Activated CD4-positive, alpha-beta T cell treated with anti-CD3 and anti-CD28 coated beads for 36 hours (primary cell): Measurements from ENCODE around the gene OTUB1. TPM values are rescaled to one million over a fixed set of nuclear protein-coding genes. Genes with fewer than 3 reads are reported as not detected.

ENCODE experiments used
- ATAC-seq: fragments of 200-7000 bp; cut with Tn5 transposase; one replicate; pipeline ENCODE4 v1.10.0; 2021; ENCODE audit warnings: mild to moderate bottlenecking, moderate library complexity
- CTCF ChIA-PET: fragments of 350-600 bp; sonication (Branson Sonifier 250); formaldehyde crosslinking; loops from one replicate; lab custom pipeline; 2021; ENCODE audit warnings: antibody characterized with exemption; lab: Charles Lee
- POLR2A ChIA-PET: fragments of 350-600 bp; sonication (Branson Sonifier 250); formaldehyde crosslinking; loops from one replicate; lab custom pipeline; 2021; ENCODE audit warnings: antibody characterized with exemption, inconsistent platforms; lab: Charles Lee
- DNase-seq: peaks from one replicate; pipeline ENCODE4 v3.0.0-alpha.2; 2020
- H3K27ac Mint-ChIP-seq: one replicate; pipeline ENCODE4 v1.8.0; 2021; ENCODE audit warnings: mixed read lengths
- H3K27me3 Mint-ChIP-seq: one replicate; pipeline ENCODE4 v1.8.0; 2021; ENCODE audit warnings: mixed read lengths
- H3K36me3 Mint-ChIP-seq: one replicate; pipeline ENCODE4 v1.8.0; 2021; ENCODE audit warnings: low read depth, mixed read lengths
- H3K4me1 Mint-ChIP-seq: one replicate; pipeline ENCODE4 v1.8.0; 2021; ENCODE audit warnings: mixed read lengths
- H3K4me3 Mint-ChIP-seq: one replicate; pipeline ENCODE4 v1.8.0; 2021; ENCODE audit warnings: mild to moderate bottlenecking, moderate library complexity, mixed read lengths
- H3K9me3 Mint-ChIP-seq: one replicate; pipeline ENCODE4 v1.8.0; 2021; ENCODE audit warnings: low read depth, mixed read lengths
- intact Hi-C, 2 experiments: fragments of 100-400 bp; cut with DNase I in 1 of 2; cut with micrococcal nuclease in 1 of 2; formaldehyde crosslinking; loops; one replicate each; pipeline versions ENCODE4 v1.14.2 to v1.15.1; 2022 to 2024; cut with DNase I, micrococcal nuclease
- total RNA-seq, 2 experiments: library from RNA; stranded (reverse); gene quantifications; one replicate each; pipeline ENCODE4 v1.2.3, GENCODE V29; 2021

Gene OTUB1
- total RNA-seq, 2 experiments from 2014 or later: 77.4 to 86.1 TPM

DNA sequence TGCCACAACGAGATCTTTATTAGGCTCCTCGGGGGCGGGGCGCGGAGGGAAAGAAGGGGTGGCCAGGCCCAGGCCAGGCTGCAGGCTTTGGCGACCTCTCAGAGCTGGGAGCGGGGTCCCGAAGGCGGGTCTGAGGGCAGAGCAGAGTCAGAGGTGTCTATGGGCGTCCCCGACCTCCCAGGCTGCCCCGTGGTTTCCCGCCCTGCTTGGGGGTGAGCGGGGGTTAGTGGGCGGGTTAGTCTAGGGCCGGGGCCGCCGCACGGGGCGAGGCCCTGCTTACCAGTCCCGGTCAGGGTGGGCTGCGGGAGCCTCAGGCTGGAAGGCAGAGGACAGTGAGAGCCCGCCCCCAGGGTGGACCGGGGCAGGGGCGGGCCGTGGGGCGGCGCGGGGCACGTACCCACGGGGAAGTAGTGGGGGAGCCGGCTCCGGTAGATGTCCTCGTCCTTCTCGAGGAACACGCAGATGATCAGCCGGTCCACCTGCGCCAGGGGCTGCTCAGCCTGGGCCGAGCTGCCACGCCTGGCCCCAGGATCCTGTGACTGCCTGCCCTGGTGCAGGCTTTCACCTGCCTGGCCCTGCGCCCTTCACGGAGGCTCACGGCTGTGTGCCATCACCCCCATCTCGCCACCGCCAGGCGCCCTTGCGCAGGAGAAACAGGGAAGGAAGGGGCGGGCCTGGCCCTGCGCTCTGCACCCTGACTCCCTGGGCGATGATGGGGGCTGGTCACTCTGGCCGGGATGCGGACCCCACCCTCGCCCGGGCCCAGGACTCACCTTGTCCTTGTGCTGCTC is 12.5 kb downstream of the OTUB1 start:
- peaks cover 3% of the 10 kb centered on the region for H3K4me1 Mint-ChIP-seq
- intact Hi-C loops: no loop called here
- peaks cover 2% of the 10 kb centered on the region for H3K27me3 Mint-ChIP-seq
- H3K36me3 Mint-ChIP-seq: peaks cover 22% of the 10 kb centered on the region
- ChIA-PET POLR2A (no interaction called here), CTCF (interaction anchor here (0.6 to 3.0 kb wide), 4 partner anchors 8 to 262 kb away, joined by 3 to 80 read pairs (median 8); no protein-coding TSS in a partner anchor)
- H3K9me3 Mint-ChIP-seq: no peaks in the 10 kb centered on the region
- ATAC-seq (peak; percentile 25), DNase-seq (peak; percentile 53)
- H3K4me3 Mint-ChIP-seq: no peak overlapping the region
- no peak overlapping the region for H3K27ac Mint-ChIP-seq

DNA sequence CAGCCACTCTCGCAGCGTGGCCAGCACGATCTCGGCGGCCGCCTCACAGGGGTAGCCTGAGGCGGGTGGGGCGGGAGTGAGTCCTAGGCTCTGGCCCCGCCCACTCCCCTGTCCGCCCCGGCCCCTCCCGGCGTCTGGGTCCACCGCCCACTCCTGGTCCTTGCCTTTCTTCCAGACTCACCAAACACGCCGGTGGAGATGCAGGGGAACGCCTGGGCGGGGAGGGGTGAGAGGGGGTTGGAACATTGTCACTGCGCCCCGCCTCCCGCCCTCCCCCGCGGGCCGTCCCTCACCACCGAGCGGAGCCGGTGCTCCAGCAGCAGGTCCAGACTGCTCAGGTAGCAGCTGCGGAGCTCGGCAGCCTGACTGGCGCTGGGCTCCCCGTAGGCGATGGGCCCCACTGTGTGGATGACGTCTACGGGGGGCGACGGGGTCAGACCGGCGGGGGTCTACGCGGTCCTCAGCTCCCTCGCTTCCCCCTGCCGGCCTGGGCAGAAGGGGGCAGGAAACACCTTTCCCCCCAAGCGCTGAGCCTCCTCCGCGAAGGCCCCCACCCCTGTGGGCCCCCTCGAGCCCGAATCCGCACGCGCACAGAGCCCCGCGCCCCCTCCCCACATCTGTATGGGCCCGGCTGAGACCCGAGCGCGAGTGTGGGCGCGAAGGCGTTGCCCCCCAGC is 13.2 kb downstream of the OTUB1 start:
- Mint-ChIP-seq H3K36me3 (peaks cover 17% of the 10 kb centered on the region), H3K4me3 (no peak overlapping the region), H3K4me1 (peaks cover 3% of the 10 kb centered on the region), H3K27me3 (peaks cover 2% of the 10 kb centered on the region), H3K9me3 (no peaks in the 10 kb centered on the region), H3K27ac (no peak overlapping the region)
- POLR2A ChIA-PET: no interaction called here
- CTCF ChIA-PET: interaction anchor here (0.6 to 3.0 kb wide), 9 partner anchors 9 to 208 kb away, joined by 3 to 80 read pairs (median 4); no protein-coding TSS in a partner anchor
- intact Hi-C loops: loop anchor here (1.0 to 2.0 kb wide), 5 partner anchors 25 to 301 kb away; partner anchors contain the start of genes CATSPERZ (in 1 of the 2) and COX8A (in 1 of the 2)
- DNase-seq (peak; percentile 81), ATAC-seq (peak; percentile 59)

DNA sequence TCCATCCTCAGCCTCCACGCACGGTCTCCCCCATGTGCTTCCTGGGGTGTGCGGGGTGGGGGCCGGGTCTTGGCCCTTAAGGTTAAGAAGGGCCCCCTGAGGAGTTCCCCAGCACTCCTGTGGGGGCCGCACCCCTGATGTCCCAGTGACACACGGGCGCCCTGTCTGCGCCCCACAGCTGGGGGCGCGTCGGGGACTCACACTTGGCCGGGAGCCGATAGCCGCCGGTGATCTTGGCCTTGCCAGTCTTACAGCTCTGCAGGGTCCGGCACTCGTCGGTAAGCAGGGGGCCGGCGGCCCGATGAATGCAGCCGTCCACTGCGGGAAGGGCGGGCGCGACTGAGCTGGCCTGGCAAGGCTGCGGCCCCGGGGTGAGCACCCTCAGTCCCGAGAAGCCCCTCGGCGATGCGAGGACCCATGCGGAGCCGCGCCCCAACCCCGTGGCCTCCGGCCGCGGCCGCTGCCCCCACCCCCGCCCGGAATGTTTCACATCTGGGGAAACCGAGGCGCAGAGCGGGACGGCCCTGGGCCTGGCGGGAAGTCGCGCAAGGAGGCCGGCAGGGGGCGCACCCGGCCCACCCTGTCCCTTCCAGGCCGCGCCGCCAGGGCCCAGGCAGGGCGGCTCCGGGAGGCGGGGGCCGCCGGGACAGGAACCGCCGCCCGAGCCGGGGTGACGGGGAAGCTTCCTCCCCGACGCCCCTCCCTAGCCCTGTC is 13.9 kb downstream of the OTUB1 start:
- peak; percentile 81 for ATAC-seq
- Mint-ChIP-seq H3K27ac (no peak overlapping the region), H3K9me3 (no peaks in the 10 kb centered on the region), H3K4me1 (peaks cover 3% of the 10 kb centered on the region), H3K36me3 (peaks cover 13% of the 10 kb centered on the region), H3K4me3 (no peak overlapping the region), H3K27me3 (peaks cover 2% of the 10 kb centered on the region)
- DNase-seq: peak; percentile 86
- POLR2A ChIA-PET: no interaction called here
- CTCF ChIA-PET: interaction anchor here (0.6 to 3.0 kb wide), 12 partner anchors 10 to 387 kb away, joined by 3 to 80 read pairs (median 4); no protein-coding TSS in a partner anchor
- intact Hi-C loops: loop anchor here (1.0 to 2.0 kb wide), 5 partner anchors 26 to 300 kb away; partner anchors contain the start of genes CATSPERZ (in 1 of the 2) and COX8A (in 1 of the 2)

DNA sequence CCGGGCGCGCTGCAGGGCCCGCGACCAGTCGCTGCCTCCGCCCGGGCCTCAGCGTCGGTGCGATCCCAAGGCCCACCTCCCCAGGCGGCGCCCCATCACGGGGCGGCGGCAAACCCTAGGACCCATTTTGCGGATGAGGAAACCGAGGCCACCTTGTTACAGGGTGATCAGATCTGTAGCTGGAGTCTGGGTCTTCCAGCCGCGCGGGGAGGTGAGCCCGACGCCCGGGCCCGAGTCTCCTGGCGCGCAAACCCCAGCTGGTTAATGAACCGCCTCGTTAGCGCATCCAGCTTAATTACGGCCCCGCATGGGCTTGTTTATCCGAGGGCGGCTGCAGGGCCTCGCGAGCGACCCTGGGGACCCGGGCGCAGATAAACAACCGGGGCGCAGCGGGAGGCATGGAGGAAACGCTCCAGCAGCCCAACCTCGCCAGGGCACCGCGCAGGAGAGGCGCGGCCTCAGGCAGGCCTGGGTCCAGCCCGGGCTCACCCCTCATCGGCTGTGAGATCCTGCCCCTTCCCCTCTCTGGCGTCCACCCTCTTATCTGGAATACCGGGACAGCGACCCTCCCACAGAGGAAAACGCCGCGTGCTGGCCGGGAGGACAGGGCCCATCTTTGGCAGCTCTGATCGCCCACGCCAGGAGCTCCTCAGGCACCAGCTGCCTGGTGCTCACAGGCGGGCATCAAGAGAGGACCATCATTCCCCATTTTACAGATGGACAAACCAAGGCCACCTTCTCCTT is 14.7 kb downstream of the OTUB1 start:
- H3K36me3 Mint-ChIP-seq: peaks cover 8% of the 10 kb centered on the region
- DNase-seq (no peak), ATAC-seq (no peak)
- no peaks in the 10 kb centered on the region for H3K9me3 Mint-ChIP-seq
- H3K4me3 Mint-ChIP-seq: peak overlapping the region; percentile 15
- peaks cover 3% of the 10 kb centered on the region for H3K4me1 Mint-ChIP-seq
- H3K27ac Mint-ChIP-seq: no peak overlapping the region
- CTCF ChIA-PET: interaction anchor here (0.7 to 3.0 kb wide), 19 partner anchors 8 to 596 kb away, joined by 3 to 80 read pairs (median 4); no protein-coding TSS in a partner anchor
- peaks cover 2% of the 10 kb centered on the region for H3K27me3 Mint-ChIP-seq
- POLR2A ChIA-PET: no interaction called here
- intact Hi-C loops: loop anchor here (1.0 to 2.0 kb wide), 5 partner anchors 27 to 299 kb away; partner anchors contain the start of genes CATSPERZ (in 1 of the 2) and COX8A (in 1 of the 2)

DNA sequence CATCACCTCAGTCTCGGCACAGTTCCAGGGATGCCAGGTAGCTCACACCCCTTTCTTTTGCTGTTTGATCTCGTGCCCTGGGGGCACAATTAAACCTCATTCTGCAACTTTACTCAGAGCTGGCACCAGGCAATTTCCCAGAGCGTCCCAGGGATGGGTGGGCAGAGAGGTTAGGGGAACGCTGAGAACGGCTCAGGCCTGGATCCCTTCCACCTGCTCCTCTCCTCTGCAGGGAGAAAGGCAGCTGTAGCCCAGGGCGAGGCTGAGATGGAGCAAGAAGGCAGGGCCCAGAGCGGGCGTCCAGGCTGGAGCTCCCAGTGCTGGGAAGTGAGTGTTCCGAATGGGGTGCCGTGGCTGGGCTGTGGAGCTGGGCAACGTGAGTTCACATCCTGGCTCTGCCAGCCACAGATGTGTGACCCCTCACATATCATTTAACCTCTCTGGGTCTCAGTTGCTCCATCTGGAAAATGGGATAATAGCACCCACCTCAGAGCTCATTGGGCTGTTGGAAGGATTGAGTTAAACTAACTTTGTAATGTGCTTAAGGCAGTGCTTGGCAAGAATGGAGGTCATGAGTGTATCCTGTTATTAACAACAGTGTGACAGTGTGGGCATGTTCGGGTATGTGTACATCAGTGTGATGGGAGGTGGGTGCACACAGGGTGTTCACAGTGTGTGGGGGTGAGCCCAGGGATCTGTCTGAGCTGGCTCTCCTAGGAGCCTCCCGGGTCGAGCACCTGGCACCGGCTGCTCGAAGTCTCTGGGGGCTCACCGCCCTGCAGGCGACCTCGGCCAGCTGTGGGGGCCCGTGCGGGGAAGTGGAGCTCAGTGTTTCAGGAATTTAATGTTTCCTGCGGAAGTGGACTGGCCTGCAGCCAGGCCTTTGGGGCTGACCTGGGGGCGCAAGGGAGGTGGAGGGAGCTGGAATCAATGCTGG is 15.5 kb downstream of the OTUB1 start:
- intact Hi-C loops: loop anchor here in 1 of 2 experiments (2.0 kb wide), 1 partner anchor 59 kb away; no protein-coding TSS in a partner anchor
- DNase-seq (no peak), ATAC-seq (no peak)
- no peak overlapping the region for H3K4me3 Mint-ChIP-seq
- H3K9me3 Mint-ChIP-seq: no peaks in the 10 kb centered on the region
- H3K27me3 Mint-ChIP-seq: peaks cover 7% of the 10 kb centered on the region
- CTCF ChIA-PET: interaction anchor here (0.6 to 3.0 kb wide), 18 partner anchors 7 to 595 kb away, joined by 3 to 80 read pairs (median 4); no protein-coding TSS in a partner anchor
- H3K4me1 Mint-ChIP-seq: peaks cover 3% of the 10 kb centered on the region
- H3K27ac Mint-ChIP-seq: no peak overlapping the region
- H3K36me3 Mint-ChIP-seq: peaks cover 8% of the 10 kb centered on the region
- POLR2A ChIA-PET: no interaction called here

DNA sequence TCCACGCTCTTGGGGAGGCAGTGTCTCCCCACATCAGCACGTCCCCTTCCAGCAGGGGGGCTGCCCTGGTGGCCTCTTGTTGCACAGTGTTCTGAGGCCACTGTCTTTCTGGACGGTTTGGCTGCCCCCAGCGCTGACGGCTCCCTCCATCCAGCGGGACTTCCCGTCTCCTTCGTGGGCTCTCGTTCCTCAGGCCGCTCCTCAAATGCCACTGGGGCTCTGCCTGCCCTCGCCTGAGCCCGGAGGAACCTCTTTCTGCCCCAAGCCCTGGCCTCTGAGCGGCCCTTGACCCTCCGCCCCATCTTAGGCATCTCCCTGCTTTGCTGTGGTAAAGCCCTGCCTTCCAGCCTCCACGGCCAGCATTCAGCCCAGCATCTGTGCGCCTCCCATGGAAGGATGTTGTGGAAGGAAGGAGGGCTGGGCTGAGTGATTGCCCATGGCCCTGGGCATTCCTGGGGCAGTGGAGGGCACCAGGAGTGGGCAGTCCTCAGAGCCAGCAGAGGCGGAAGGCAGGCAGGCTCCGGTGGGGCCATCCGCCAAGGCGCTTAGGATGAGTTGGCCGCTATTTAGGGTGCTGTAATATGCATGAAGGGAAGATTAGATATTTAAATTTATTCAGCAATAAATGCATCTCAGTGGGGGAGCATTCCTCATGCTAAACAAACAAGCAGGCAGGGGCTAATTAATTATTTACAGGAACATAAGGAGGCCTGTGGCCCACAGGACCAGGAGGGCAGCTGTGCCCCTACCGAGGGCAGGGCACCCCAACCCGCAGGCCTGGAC is 17.8 kb downstream of the OTUB1 start:
- DNase-seq: no peak
- POLR2A ChIA-PET: no interaction called here
- H3K27ac Mint-ChIP-seq: no peak overlapping the region
- CTCF ChIA-PET: no interaction called here
- no peaks in the 10 kb centered on the region for H3K9me3 Mint-ChIP-seq
- no peak overlapping the region for H3K4me3 Mint-ChIP-seq
- H3K36me3 Mint-ChIP-seq: no peaks in the 10 kb centered on the region
- intact Hi-C loops: no loop called here
- H3K27me3 Mint-ChIP-seq: peaks cover 24% of the 10 kb centered on the region
- no peak for ATAC-seq
- H3K4me1 Mint-ChIP-seq: peaks cover 8% of the 10 kb centered on the region

DNA sequence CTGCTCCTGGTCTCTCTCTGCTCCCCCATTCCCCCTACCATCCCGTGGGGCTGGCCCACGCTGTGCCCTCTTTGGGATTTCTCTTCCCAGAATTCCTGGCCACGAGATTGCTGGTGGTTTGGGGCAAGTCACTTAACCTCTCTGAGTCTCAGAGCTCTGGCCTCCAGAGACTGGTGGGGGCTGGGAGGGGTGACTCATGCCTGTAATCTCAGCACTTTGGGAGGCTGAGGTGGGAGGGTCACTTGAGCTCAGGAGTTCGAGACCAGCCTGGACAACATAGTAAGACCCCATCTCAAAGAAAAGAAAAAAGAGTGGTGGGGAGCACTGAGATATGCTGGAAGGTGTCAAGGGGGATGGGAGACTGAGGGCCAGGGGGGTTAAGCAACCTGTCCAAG is 18.3 kb downstream of the OTUB1 start:
- H3K4me1 Mint-ChIP-seq: peaks cover 8% of the 10 kb centered on the region
- no peak overlapping the region for H3K4me3 Mint-ChIP-seq
- ATAC-seq: no peak
- ChIA-PET CTCF (no interaction called here), POLR2A (no interaction called here)
- no peak for DNase-seq
- H3K36me3 Mint-ChIP-seq: no peaks in the 10 kb centered on the region
- intact Hi-C loops: no loop called here
- H3K27me3 Mint-ChIP-seq: peaks cover 25% of the 10 kb centered on the region
- no peaks in the 10 kb centered on the region for H3K9me3 Mint-ChIP-seq
- H3K27ac Mint-ChIP-seq: no peak overlapping the region

DNA sequence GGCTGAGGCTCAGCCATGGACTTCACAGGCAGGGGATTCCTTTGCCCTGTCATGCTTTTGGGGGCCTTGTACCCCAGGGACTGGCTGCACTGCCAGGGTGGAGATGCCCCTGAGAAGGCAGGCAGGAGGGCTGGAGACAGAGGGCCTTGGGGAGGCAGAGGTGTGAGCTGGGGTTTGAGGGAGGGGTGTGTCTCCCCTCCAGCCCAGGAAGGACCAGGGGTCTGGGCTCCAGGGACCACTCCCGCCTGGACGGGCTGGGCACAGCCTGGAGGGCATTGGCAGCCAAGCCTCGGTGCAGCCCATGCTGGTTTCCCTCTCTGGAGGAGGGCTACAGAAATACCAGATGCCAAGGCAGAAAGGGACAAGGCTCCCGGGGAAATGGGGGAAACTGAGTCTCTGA is 19.5 kb downstream of the OTUB1 start:
- Mint-ChIP-seq H3K27ac (no peak overlapping the region), H3K27me3 (peaks cover 27% of the 10 kb centered on the region), H3K4me3 (no peak overlapping the region), H3K9me3 (peaks cover 7% of the 10 kb centered on the region), H3K4me1 (peaks cover 6% of the 10 kb centered on the region), H3K36me3 (peaks cover 4% of the 10 kb centered on the region)
- CTCF ChIA-PET: no interaction called here
- DNase-seq: no peak
- ATAC-seq: no peak
- intact Hi-C loops: no loop called here
- POLR2A ChIA-PET: no interaction called here

DNA sequence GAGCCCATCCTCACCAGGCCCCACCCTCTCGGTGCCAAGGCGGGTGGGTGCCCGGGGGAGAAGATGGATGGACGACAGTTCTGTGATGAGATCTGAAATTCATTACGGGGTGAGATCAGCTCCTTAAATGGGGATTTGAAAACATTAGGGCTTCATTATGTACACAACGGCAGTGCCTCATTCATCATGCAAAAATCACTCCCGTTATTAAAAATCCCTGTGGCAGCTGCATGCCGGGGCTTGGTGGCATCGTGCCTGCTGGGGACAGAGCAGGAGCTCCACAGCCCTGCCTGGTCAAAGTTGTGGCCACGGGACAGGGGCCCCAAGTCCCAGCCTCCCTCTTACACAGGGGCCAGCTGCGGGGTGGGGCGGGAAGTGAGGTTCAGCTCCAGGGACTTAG is 20.2 kb downstream of the OTUB1 start:
- Mint-ChIP-seq H3K9me3 (peaks cover 12% of the 10 kb centered on the region), H3K4me3 (no peak overlapping the region), H3K27ac (no peak overlapping the region), H3K36me3 (peaks cover 6% of the 10 kb centered on the region), H3K4me1 (peaks cover 6% of the 10 kb centered on the region), H3K27me3 (peaks cover 25% of the 10 kb centered on the region)
- ATAC-seq (no peak), DNase-seq (no peak)
- ChIA-PET CTCF (interaction anchor here (1.7 kb wide), 1 partner anchor 144 kb away, joined by 5 read pairs; no protein-coding TSS in a partner anchor), POLR2A (no interaction called here)
- intact Hi-C loops: no loop called here
